HepG2 (cell line): ENCODE measurements around the gene C6orf136. TPM values are rescaled to one million over a fixed set of nuclear protein-coding genes. Genes with fewer than 3 reads are reported as not detected.

Experiments
- CENPX ChIP-seq: sonication (generic); formaldehyde crosslinking; IDR thresholded peaks from 2 replicates; pipeline ENCODE4 v1.9.0; 2021; ENCODE audit warnings: mild to moderate bottlenecking, missing genetic modification reagents, moderate library complexity
- FOXK1 ChIP-seq: sonication (generic); formaldehyde crosslinking; IDR thresholded peaks from 2 replicates; pipeline ENCODE4 v1.4.0; 2020; ENCODE audit warnings: low read depth, missing genetic modification reagents, borderline replicate concordance
- GABPA ChIP-seq, 2 experiments: IDR thresholded peaks; 2 replicates each; pipeline ENCODE4 v1.6.1; 2011 to 2016; ENCODE audit warnings: low read depth in 2 of 2, low read length in 1 of 2, missing biosample characterization in 1 of 2, missing genetic modification characterization in 1 of 2
- GATAD2A ChIP-seq: IDR thresholded peaks from 2 replicates; pipeline ENCODE4 v1.6.1; 2016
- PHF20 ChIP-seq: sonication (generic); formaldehyde crosslinking; IDR thresholded peaks from 2 replicates; pipeline ENCODE4 v1.5.0; 2020; ENCODE audit warnings: mild to moderate bottlenecking, missing genetic modification reagents
- TAF1 ChIP-seq: sonication (generic); formaldehyde crosslinking; IDR thresholded peaks from 2 replicates; pipeline ENCODE4 v1.4.0; 2020; ENCODE audit warnings: missing genetic modification reagents
- TOPORS ChIP-seq: sonication (generic); formaldehyde crosslinking; IDR thresholded peaks from 2 replicates; pipeline ENCODE4 v1.8.0; 2023; ENCODE audit warnings: mild to moderate bottlenecking, missing genetic modification reagents
- ZFP36L1 ChIP-seq: sonication (generic); formaldehyde crosslinking; IDR thresholded peaks from 2 replicates; pipeline ENCODE4 v1.8.0; 2022; ENCODE audit warnings: mild to moderate bottlenecking, missing genetic modification reagents, moderate library complexity
- ZNF556 ChIP-seq: sonication (generic); formaldehyde crosslinking; IDR thresholded peaks from 2 replicates; pipeline ENCODE4 v1.4.0; 2020; ENCODE audit warnings: mild to moderate bottlenecking, missing genetic modification reagents, borderline replicate concordance
- ZNF703 ChIP-seq: sonication (generic); formaldehyde crosslinking; IDR thresholded peaks from 2 replicates; pipeline ENCODE4 v1.5.1; 2020; ENCODE audit warnings: missing genetic modification reagents, mild to moderate bottlenecking, moderate library complexity, borderline replicate concordance
- ZNF75D ChIP-seq: sonication (generic); formaldehyde crosslinking; IDR thresholded peaks from 2 replicates; pipeline ENCODE4 v1.8.1; 2023; ENCODE audit warnings: missing genetic modification reagents, mild to moderate bottlenecking, borderline replicate concordance
- ZNF776 ChIP-seq: sonication (generic); formaldehyde crosslinking; IDR thresholded peaks from 2 replicates; pipeline ENCODE4 v1.4.0; 2020; ENCODE audit warnings: mild to moderate bottlenecking, missing genetic modification reagents
- polyA plus RNA-seq, 8 experiments: library from polyadenylated mRNA; depleted of rRNA in 3 of 8; stranded (reverse) in 7 of 8; unstranded in 1 of 8; fragments of >200 nt; fragmentation: Illumina TruSeq in 4 of 8; extraction: Trizol in 4 of 8; gene quantifications; 2 replicates each; pipeline versions ENCODE4 v1.2.1 to v1.2.3, GENCODE V29; 2011 to 2016; ENCODE audit warnings: low read depth in 4 of 8, missing spikeins in 1 of 8, mixed read lengths in 1 of 8; ENCODE audit not compliant: insufficient read depth in 1 of 8
- total RNA-seq, 5 experiments: library from RNA; depleted of rRNA; stranded (reverse); fragments of >200 nt; fragmentation: Illumina TruSeq; extraction: Trizol; gene quantifications; 2 replicates each; pipeline ENCODE4 v1.2.3, GENCODE V29; 2016; ENCODE audit warnings: low read depth in 1 of 5
- TF ChIP-seq, protein P1 (sequence below): sonication (generic); formaldehyde crosslinking; IDR thresholded peaks from 2 replicates; pipeline ENCODE4 v1.9.0; 2021; ENCODE audit warnings: missing genetic modification reagents, mild to moderate bottlenecking, borderline replicate concordance
- TF ChIP-seq, protein P2 (sequence below): sonication (generic); formaldehyde crosslinking; IDR thresholded peaks from 2 replicates; pipeline ENCODE4 v1.9.0; 2022; ENCODE audit warnings: low read depth, missing genetic modification reagents
- TF ChIP-seq, protein P3 (sequence below): sonication (generic); formaldehyde crosslinking; IDR thresholded peaks from 2 replicates; pipeline ENCODE4 v1.4.0; 2020; ENCODE audit warnings: missing genetic modification reagents, borderline replicate concordance
- TF ChIP-seq, protein P4 (sequence below): sonication (generic); formaldehyde crosslinking; IDR thresholded peaks from 2 replicates; pipeline ENCODE4 v1.5.0; 2020; ENCODE audit warnings: mild to moderate bottlenecking, missing genetic modification reagents
- TF ChIP-seq, protein P5 (sequence below): sonication (generic); formaldehyde crosslinking; IDR thresholded peaks from 2 replicates; pipeline ENCODE4 v1.4.0; 2020; ENCODE audit warnings: missing genetic modification reagents

The C6orf136 gene
- total and polyA plus RNA-seq, 2 of the 13 experiments (the other 11 are each of a cell fraction or from before 2014, with no cell fraction given) = 12.0 to 26.2 TPM

DNA sequence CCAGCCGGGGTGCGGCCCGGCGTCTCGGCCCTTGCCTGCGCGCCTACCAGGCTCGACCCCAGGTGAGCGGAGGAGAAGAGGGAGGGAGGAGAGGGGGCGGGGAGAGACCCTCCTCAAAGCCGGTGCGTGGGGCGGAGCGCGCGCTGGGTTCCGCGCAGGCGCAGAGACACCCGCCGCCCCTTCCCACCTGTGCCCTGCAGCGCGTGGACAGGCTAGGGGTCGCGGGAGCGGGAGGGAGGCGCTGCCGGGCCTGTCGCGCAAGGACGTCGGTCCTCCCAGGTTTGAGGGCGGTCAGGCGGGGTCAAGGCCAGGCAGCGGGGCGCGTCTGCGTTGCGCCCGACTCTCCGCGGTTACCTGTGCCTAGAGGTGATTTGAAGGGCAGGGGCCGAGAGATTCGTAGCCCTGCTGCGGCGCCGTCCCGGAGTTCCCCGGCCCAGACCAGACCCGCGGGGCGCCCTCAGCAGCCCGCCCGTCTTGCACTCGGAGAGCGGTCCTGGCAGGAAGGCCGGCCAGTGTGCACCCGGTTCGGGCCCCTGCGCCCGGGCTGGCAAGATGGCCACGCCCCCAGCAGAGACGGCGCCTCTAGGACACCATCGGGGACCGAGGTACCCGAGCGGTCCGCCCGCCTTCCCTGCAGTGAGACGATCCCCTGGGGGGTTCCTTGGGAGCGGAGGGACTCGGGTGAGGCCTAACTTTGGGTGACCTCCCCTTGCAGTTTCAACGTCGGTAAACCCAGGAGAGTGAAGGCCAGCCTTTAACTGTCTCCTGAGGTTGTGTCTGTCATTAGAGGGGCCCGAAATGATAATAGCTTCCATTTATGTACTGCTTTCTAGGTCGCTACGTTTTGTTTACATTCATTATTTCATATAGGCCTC is 546 bp downstream of the C6orf136 start (continued):
- TF ChIP-seq ZNF556 (no peak; the same call in 1 of the 2 replicates), ZNF75D (CRISPR knock-in tag) (no peak), ZNF776 (CRISPR knock-in tag) (peak; percentile 96; the same call in 1 of the 2 replicates), TAF1 (CRISPR knock-in tag) (peak; percentile 84), FOXK1 (CRISPR knock-in tag) (peak; percentile 70; the same call in 1 of the 2 replicates), PHF20 (peak; percentile 77), ZNF703 (no peak; the same call in 1 of the 2 replicates), ZFP36L1 (CRISPR knock-in tag) (no peak), GATAD2A (CRISPR knock-in tag) (peak; percentile 81), GABPA (IDR thresholded peaks at IDR 0.05; ENCODE audit: low read depth, low read length) (no peak), GABPA (CRISPR knock-in tag; IDR thresholded peaks at IDR 0.05; ENCODE audit: low read depth) (0 out of 2 replicates have a peak, but pooled peaks have one; percentile 34), TOPORS (CRISPR knock-in tag) (no peak), CENPX (CRISPR knock-in tag) (no peak)
- TF ChIP-seq, protein P1, sequence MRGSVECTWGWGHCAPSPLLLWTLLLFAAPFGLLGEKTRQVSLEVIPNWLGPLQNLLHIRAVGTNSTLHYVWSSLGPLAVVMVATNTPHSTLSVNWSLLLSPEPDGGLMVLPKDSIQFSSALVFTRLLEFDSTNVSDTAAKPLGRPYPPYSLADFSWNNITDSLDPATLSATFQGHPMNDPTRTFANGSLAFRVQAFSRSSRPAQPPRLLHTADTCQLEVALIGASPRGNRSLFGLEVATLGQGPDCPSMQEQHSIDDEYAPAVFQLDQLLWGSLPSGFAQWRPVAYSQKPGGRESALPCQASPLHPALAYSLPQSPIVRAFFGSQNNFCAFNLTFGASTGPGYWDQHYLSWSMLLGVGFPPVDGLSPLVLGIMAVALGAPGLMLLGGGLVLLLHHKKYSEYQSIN = no peak; the same call in 1 of the 2 replicates
- TF ChIP-seq, protein P2, sequence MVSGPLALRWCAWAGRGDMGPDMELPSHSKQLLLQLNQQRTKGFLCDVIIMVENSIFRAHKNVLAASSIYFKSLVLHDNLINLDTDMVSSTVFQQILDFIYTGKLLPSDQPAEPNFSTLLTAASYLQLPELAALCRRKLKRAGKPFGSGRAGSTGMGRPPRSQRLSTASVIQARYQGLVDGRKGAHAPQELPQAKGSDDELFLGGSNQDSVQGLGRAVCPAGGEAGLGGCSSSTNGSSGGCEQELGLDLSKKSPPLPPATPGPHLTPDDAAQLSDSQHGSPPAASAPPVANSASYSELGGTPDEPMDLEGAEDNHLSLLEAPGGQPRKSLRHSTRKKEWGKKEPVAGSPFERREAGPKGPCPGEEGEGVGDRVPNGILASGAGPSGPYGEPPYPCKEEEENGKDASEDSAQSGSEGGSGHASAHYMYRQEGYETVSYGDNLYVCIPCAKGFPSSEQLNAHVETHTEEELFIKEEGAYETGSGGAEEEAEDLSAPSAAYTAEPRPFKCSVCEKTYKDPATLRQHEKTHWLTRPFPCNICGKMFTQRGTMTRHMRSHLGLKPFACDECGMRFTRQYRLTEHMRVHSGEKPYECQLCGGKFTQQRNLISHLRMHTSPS = peak; percentile 84
- TF ChIP-seq, protein P3, sequence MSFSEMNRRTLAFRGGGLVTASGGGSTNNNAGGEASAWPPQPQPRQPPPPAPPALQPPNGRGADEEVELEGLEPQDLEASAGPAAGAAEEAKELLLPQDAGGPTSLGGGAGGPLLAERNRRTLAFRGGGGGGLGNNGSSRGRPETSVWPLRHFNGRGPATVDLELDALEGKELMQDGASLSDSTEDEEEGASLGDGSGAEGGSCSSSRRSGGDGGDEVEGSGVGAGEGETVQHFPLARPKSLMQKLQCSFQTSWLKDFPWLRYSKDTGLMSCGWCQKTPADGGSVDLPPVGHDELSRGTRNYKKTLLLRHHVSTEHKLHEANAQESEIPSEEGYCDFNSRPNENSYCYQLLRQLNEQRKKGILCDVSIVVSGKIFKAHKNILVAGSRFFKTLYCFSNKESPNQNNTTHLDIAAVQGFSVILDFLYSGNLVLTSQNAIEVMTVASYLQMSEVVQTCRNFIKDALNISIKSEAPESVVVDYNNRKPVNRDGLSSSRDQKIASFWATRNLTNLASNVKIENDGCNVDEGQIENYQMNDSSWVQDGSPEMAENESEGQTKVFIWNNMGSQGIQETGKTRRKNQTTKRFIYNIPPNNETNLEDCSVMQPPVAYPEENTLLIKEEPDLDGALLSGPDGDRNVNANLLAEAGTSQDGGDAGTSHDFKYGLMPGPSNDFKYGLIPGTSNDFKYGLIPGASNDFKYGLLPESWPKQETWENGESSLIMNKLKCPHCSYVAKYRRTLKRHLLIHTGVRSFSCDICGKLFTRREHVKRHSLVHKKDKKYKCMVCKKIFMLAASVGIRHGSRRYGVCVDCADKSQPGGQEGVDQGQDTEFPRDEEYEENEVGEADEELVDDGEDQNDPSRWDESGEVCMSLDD (CRISPR knock-in tag) = peak; percentile 89
- TF ChIP-seq, protein P4, sequence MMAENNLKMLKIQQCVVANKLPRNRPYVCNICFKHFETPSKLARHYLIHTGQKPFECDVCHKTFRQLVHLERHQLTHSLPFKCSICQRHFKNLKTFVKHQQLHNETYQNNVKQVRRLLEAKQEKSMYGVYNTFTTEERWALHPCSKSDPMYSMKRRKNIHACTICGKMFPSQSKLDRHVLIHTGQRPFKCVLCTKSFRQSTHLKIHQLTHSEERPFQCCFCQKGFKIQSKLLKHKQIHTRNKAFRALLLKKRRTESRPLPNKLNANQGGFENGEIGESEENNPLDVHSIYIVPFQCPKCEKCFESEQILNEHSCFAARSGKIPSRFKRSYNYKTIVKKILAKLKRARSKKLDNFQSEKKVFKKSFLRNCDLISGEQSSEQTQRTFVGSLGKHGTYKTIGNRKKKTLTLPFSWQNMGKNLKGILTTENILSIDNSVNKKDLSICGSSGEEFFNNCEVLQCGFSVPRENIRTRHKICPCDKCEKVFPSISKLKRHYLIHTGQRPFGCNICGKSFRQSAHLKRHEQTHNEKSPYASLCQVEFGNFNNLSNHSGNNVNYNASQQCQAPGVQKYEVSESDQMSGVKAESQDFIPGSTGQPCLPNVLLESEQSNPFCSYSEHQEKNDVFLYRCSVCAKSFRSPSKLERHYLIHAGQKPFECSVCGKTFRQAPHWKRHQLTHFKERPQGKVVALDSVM (CRISPR knock-in tag) = peak; percentile 82
- TF ChIP-seq, protein P5, sequence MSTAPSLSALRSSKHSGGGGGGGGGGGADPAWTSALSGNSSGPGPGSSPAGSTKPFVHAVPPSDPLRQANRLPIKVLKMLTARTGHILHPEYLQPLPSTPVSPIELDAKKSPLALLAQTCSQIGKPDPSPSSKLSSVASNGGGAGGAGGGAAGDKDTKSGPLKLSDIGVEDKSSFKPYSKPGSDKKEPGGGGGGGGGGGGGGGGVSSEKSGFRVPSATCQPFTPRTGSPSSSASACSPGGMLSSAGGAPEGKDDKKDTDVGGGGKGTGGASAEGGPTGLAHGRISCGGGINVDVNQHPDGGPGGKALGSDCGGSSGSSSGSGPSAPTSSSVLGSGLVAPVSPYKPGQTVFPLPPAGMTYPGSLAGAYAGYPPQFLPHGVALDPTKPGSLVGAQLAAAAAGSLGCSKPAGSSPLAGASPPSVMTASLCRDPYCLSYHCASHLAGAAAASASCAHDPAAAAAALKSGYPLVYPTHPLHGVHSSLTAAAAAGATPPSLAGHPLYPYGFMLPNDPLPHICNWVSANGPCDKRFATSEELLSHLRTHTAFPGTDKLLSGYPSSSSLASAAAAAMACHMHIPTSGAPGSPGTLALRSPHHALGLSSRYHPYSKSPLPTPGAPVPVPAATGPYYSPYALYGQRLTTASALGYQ (CRISPR knock-in tag) = peak; percentile 94
